NCI-H146 treated with DMSO at 0.1 percent for 48 hours (cell line): ENCODE results near the gene SELENOW.
"Not testable (repeated sequence)": the region's sequence is repeated elsewhere in the genome, so short reads cannot be mapped to it uniquely, and the experiment has no call there.

Source experiments
- DNase-seq: peaks from one replicate; lab custom pipeline; 2025; ENCODE audit not compliant: unreplicated experiment; lab: John Stamatoyannopoulos, UW

SELENOW gene

GRCh38 chr19:47756627-47756929 lies 21.9 kb upstream of the SELENOW start:
- DNase-seq: no peak

- no peak for DNase-seq
Measured at GRCh38 chr19:47756953-47757608, 21.4 kb upstream of the SELENOW start.

GRCh38 chr19:47757617-47758442 lies 20.7 kb upstream of the SELENOW start:
- DNase-seq: no peak

GRCh38 chr19:47758443-47758804 lies 20.1 kb upstream of the SELENOW start:
- no peak for DNase-seq

GRCh38 chr19:47760632-47760999 lies 17.9 kb upstream of the SELENOW start:
- no peak for DNase-seq

- no peak for DNase-seq
Measured at GRCh38 chr19:47761566-47761965, 16.9 kb upstream of the SELENOW start.

- DNase-seq: no peak
Measured at GRCh38 chr19:47762151-47762550, 16.4 kb upstream of the SELENOW start.

GRCh38 chr19:47762615-47763308 lies 15.7 kb upstream of the SELENOW start:
- DNase-seq: no peak

- not testable (repeated sequence) for DNase-seq
Measured at GRCh38 chr19:47764705-47765104, 13.8 kb upstream of the SELENOW start.

- peak; percentile 22 for DNase-seq
Measured at GRCh38 chr19:47765523-47766358, 12.8 kb upstream of the SELENOW start.

- no peak for DNase-seq
Measured at GRCh38 chr19:47766359-47766620, 12.2 kb upstream of the SELENOW start.

- DNase-seq: no peak
Measured at GRCh38 chr19:47766670-47767069, 11.8 kb upstream of the SELENOW start.

- no peak for DNase-seq
Measured at GRCh38 chr19:47767349-47767748, 11.2 kb upstream of the SELENOW start.

- no peak for DNase-seq
Measured at GRCh38 chr19:47768604-47769003, 9.9 kb upstream of the SELENOW start.

- no peak for DNase-seq
Measured at GRCh38 chr19:47769534-47769933, 9.0 kb upstream of the SELENOW start.

GRCh38 chr19:47771291-47771690 lies 7.2 kb upstream of the SELENOW start:
- DNase-seq: not testable (repeated sequence)

GRCh38 chr19:47776568-47776967 lies 1.9 kb upstream of the SELENOW start:
- DNase-seq: peak; percentile 95

GRCh38 chr19:47777245-47778048 lies 1.1 kb upstream of the SELENOW start:
- DNase-seq: not testable (repeated sequence)

GRCh38 chr19:47778954-47779351 lies 450 bp downstream of the SELENOW start:
- no peak for DNase-seq

GRCh38 chr19:47779524-47780214 lies 1.2 kb downstream of the SELENOW start:
- no peak for DNase-seq
